Upper lobe of left lung (tissue), 6 donors: ENCODE measurements around the gene FAM199X. TPM values are rescaled to one million over a fixed set of nuclear protein-coding genes. Genes with fewer than 3 reads are reported as not detected.

Experiments used
- total RNA-seq, 6 donors: library from RNA; depleted of rRNA in 4 of 6; stranded (reverse); fragments of >200 nt in 4 of 6; gene quantifications; one replicate each; pipeline versions ENCODE4 v1.1.0 to v1.2.1, GENCODE V29; 2016 to 2021
- donor health status: DM: no; HTN: no; CAD: no; lungs with moderate emphysema.
- donor health status: DM: no; HTN: yes; CAD: no; lungs with severe emphysema.

Gene FAM199X
- total RNA-seq, 6 donors from 2014 or later: 8.3 to 25.4 (median 15.3) TPM

Other genes starting within 250 kb of the FAM199X start
- gene TMSB15B, start 203.8 kb upstream of the FAM199X start, total RNA-seq: 1 to 10 TPM; 1.0 to 4.9 (median 1.8) TPM
- not detected for gene H2BW1, start 152.7 kb upstream of the FAM199X start, total RNA-seq
- gene H2BW2, start 126.5 kb upstream of the FAM199X start, total RNA-seq: not detected
- 1 to 10 TPM in 1 of 6 donors, under 1 TPM in 4, not detected in 1; 0.46 to 3.3 (median 0.72) TPM for gene TMSB15C, start 90.2 kb upstream of the FAM199X start, total RNA-seq
- gene ZCCHC18, start 53.9 kb upstream of the FAM199X start, total RNA-seq: 10 to 100 TPM in 1 of 6 donors, 1 to 10 TPM in 1, under 1 TPM in 3, not detected in 1; 0.15 to 45.1 (median 0.26) TPM
- gene SLC25A53, start 9.4 kb upstream of the FAM199X start, total RNA-seq: 10 to 100 TPM in 1 of 6 donors, 1 to 10 TPM in 5; 2.3 to 13.5 (median 7.6) TPM
- not detected for gene ESX1, start 88.5 kb downstream of the FAM199X start, total RNA-seq